ENCODE results near the gene HLA-A. TPM values are rescaled to one million over a fixed set of nuclear protein-coding genes. Genes with fewer than 3 reads are reported as not detected.

Gene HLA-A
- total RNA-seq, 1 experiment from 2014 or later = 251 TPM

- no peak overlapping the region for H3K4me3 ChIP-seq (replicated peaks in 1 of 2; ENCODE audit: low read depth in 1 of 2, low read length in 2 of 2)
- RAD21 ChIA-PET (ENCODE audit: low non-redundant PET in 1 of 2, low total read pairs in 2 of 2, uncharacterized antibody in 2 of 2, unreplicated experiment in 2 of 2) = no interaction called here
- peaks cover 6 to 19% of the 10 kb centered on the region in 2 experiments for H3K4me1 ChIP-seq (ENCODE audit: control insufficient read depth in 1 of 2, insufficient read depth in 2 of 2, low read length in 2 of 2)
- POLR2A ChIA-PET = no interaction called here
- no peak for DNase-seq (ENCODE audit: low read depth, low spot score)
- H2AFZ ChIP-seq (ENCODE audit: low read depth, low read length, poor library complexity, severe bottlenecking) = no peak overlapping the region
- no peak overlapping the region for H3K27ac ChIP-seq (ENCODE audit: low read depth, low read length)
- no peak overlapping the region for H3K9ac ChIP-seq (ENCODE audit: low read length)
- H3K79me2 ChIP-seq (ENCODE audit: insufficient read depth, low read length) = no peaks in the 10 kb centered on the region
- H3K9me2 ChIP-seq (ENCODE audit: insufficient read depth) = no peaks in the 10 kb centered on the region
- H3K27me3 ChIP-seq (ENCODE audit: insufficient read depth, low read length) = no peaks in the 10 kb centered on the region
- H3K4me2 ChIP-seq (ENCODE audit: low read length) = peak overlapping the region; percentile 40; the same call in 1 of the 2 replicates
- no peaks in the 10 kb centered on the region for H3K36me3 ChIP-seq (ENCODE audit: control insufficient read depth in 1 of 2, insufficient read depth in 2 of 2, low read length in 2 of 2)
- no peaks in the 10 kb centered on the region for H3K9me3 ChIP-seq (ENCODE audit: control insufficient read depth in 1 of 2, insufficient read depth in 1 of 2, low read depth in 1 of 2, low read length in 2 of 2)
- intact Hi-C loops (cut with micrococcal nuclease) = no loop called here
- BruUV-seq (replicated peaks) = no TSS peak
- CTCF ChIA-PET = no interaction called here
- no peaks in the 10 kb centered on the region for H4K20me1 ChIP-seq (ENCODE audit: insufficient read depth)
- peak; percentile 58 for ATAC-seq
- TF ChIP-seq CEBPB (IDR thresholded peaks at IDR 0.05; ENCODE audit: low read depth) (no peak), RAD21 (IDR thresholded peaks at IDR 0.05; ENCODE audit: low read depth) (no peak), POLR2A (IDR thresholded peaks at IDR 0.05; ENCODE audit: borderline replicate concordance, extremely low read depth, insufficient read depth, insufficient read length) (no peak), CBX3 (IDR thresholded peaks at IDR 0.05; ENCODE audit: low read depth) (no peak), EZH2phosphoT487 (IDR thresholded peaks at IDR 0.05; ENCODE audit: borderline replicate concordance) (no peak), TCF7L2 (IDR thresholded peaks at IDR 0.05; ENCODE audit: borderline replicate concordance, extremely low read depth, insufficient read depth, insufficient read length) (no peak), JUND (IDR thresholded peaks at IDR 0.05) (no peak), ZFX (IDR thresholded peaks at IDR 0.05) (no peak), EZH2 (IDR thresholded peaks at IDR 0.05) (no peak)
Observed at GRCh38 chr6:29924287-29924686, 18.0 kb upstream of the HLA-A start.

GRCh38 chr6:29924731-29925130 is 17.6 kb upstream of the HLA-A start:
- no peaks in the 10 kb centered on the region for H3K27me3 ChIP-seq (ENCODE audit: insufficient read depth, low read length)
- ATAC-seq (peak; percentile 84), DNase-seq (ENCODE audit: low read depth, low spot score) (peak; percentile 51)
- H3K9me3 ChIP-seq (ENCODE audit: control insufficient read depth in 1 of 2, insufficient read depth in 1 of 2, low read depth in 1 of 2, low read length in 2 of 2) = no peaks in the 10 kb centered on the region
- TF ChIP-seq ATF3 (IDR thresholded peaks at IDR 0.05) (no peak), SIN3A (IDR thresholded peaks at IDR 0.05; ENCODE audit: low read depth) (no peak), JUND (IDR thresholded peaks at IDR 0.05) (peak; percentile 65), POLR2AphosphoS5 (IDR thresholded peaks at IDR 0.05; ENCODE audit: low read depth, low read length) (no peak), CBX3 (IDR thresholded peaks at IDR 0.05; ENCODE audit: low read depth) (peak; percentile 80), SP1 (IDR thresholded peaks at IDR 0.05; ENCODE audit: low read depth) (peak; percentile 53), FOSL1 (IDR thresholded peaks at IDR 0.05; ENCODE audit: low read depth) (peak; percentile 88), POLR2A (IDR thresholded peaks at IDR 0.05; ENCODE audit: borderline replicate concordance, extremely low read depth, insufficient read depth, insufficient read length) (no peak), MAX (IDR thresholded peaks at IDR 0.05) (peak; percentile 89), EGR1 (IDR thresholded peaks at IDR 0.05; ENCODE audit: low read depth) (no peak), CEBPB (IDR thresholded peaks at IDR 0.05; ENCODE audit: low read depth) (peak; percentile 30; the same call in 1 of the 2 replicates)
- H3K36me3 ChIP-seq (ENCODE audit: control insufficient read depth in 1 of 2, insufficient read depth in 2 of 2, low read length in 2 of 2) = no peaks in the 10 kb centered on the region
- no peak overlapping the region for H3K9ac ChIP-seq (ENCODE audit: low read length)
- peak overlapping the region; percentile 40 for H3K4me2 ChIP-seq (ENCODE audit: low read length)
- no TSS peak for BruUV-seq (replicated peaks)
- peak overlapping the region; percentile 53 for H2AFZ ChIP-seq (ENCODE audit: low read depth, low read length, poor library complexity, severe bottlenecking)
- H3K9me2 ChIP-seq (ENCODE audit: insufficient read depth) = no peaks in the 10 kb centered on the region
- ChIA-PET POLR2A (no interaction called here), RAD21 (ENCODE audit: low non-redundant PET in 1 of 2, low total read pairs in 2 of 2, uncharacterized antibody in 2 of 2, unreplicated experiment in 2 of 2) (no interaction called here), CTCF (no interaction called here)
- no peak overlapping the region for H3K27ac ChIP-seq (ENCODE audit: low read depth, low read length)
- H3K79me2 ChIP-seq (ENCODE audit: insufficient read depth, low read length) = no peaks in the 10 kb centered on the region
- intact Hi-C loops (cut with micrococcal nuclease) = no loop called here
- no peaks in the 10 kb centered on the region for H4K20me1 ChIP-seq (ENCODE audit: insufficient read depth)
- H3K4me3 ChIP-seq (replicated peaks in 1 of 2; ENCODE audit: low read depth in 1 of 2, low read length in 2 of 2) = no peak overlapping the region
- peaks cover 6 to 19% of the 10 kb centered on the region in 2 experiments for H3K4me1 ChIP-seq (ENCODE audit: control insufficient read depth in 1 of 2, insufficient read depth in 2 of 2, low read length in 2 of 2)

Measured in HCT116 (cell line).